OCI-LY7 (cell line): ENCODE measurements around the gene SULT1C2. TPM values are rescaled to one million over a fixed set of nuclear protein-coding genes. Genes with fewer than 3 reads are reported as not detected.

Source experiments
- BruUV-seq: library from RNA; stranded (reverse); fragments of 400-500 nt; replicated peaks from 2 replicates; lab custom pipeline; 2021; lab: Mats Ljungman, UMichigan
- CTCF ChIA-PET: fragments of 300-600 bp; sonication (Branson Sonifier 250); formaldehyde crosslinking; loops from one replicate; lab custom pipeline; 2022; ENCODE audit warnings: antibody characterized with exemption; ENCODE audit not compliant: unreplicated experiment; lab: Charles Lee
- POLR2A ChIA-PET: fragments of 300-600 bp; sonication (Branson Sonifier 250); formaldehyde crosslinking; loops from one replicate; lab custom pipeline; 2022; ENCODE audit warnings: antibody characterized with exemption; lab: Charles Lee
- DNase-seq: peaks from one replicate; pipeline ENCODE4 v3.0.0-alpha.2; 2015; ENCODE audit warnings: low spot score
- H2AFZ ChIP-seq: fragments of 200-600 bp; sonication (generic), shearing (Covaris generic); 2 replicates; pipeline ENCODE4 v1.6.1; 2014; ENCODE audit warnings: mild to moderate bottlenecking, antibody characterized with exemption, low read length, moderate library complexity
- H3K27ac ChIP-seq: fragments of 200-600 bp; sonication (generic); 2 replicates; pipeline ENCODE4 v1.5.1; 2014; ENCODE audit warnings: mixed run types, low read depth, mild to moderate bottlenecking, moderate library complexity, low read length, inconsistent platforms; ENCODE audit not compliant: poor library complexity, severe bottlenecking
- H3K36me3 ChIP-seq: fragments of 200-600 bp; sonication (generic); 2 replicates; pipeline ENCODE4 v1.6.1; 2014; ENCODE audit warnings: mild to moderate bottlenecking, antibody characterized with exemption, low read length, moderate library complexity, mixed read lengths; ENCODE audit not compliant: insufficient read depth
- H3K4me1 ChIP-seq: fragments of 200-600 bp; sonication (generic); 2 replicates; pipeline ENCODE4 v1.5.1; 2014; ENCODE audit warnings: mild to moderate bottlenecking, low read length; ENCODE audit not compliant: insufficient read depth, poor library complexity, severe bottlenecking
- H3K4me2 ChIP-seq: fragments of 200-600 bp; sonication (generic); 2 replicates; pipeline ENCODE4 v1.6.1; 2014; ENCODE audit warnings: mild to moderate bottlenecking, low read length
- H3K4me3 ChIP-seq: fragments of 200-600 bp; sonication (generic); 2 replicates; pipeline ENCODE4 v1.5.1; 2014; ENCODE audit warnings: mild to moderate bottlenecking, low read depth, low read length; ENCODE audit not compliant: poor library complexity, severe bottlenecking
- H3K79me2 ChIP-seq: fragments of 200-600 bp; sonication (generic); 2 replicates; pipeline ENCODE4 v1.6.1; 2016; ENCODE audit warnings: low read depth, mild to moderate bottlenecking, low read length, moderate library complexity, mixed read lengths; ENCODE audit not compliant: insufficient read depth
- H3K9me2 ChIP-seq: fragments of 200-600 bp; sonication (generic); 2 replicates; pipeline ENCODE4 v1.6.1; 2016; ENCODE audit warnings: mild to moderate bottlenecking, low read length, mixed read lengths; ENCODE audit not compliant: insufficient read depth
- H3K9me3 ChIP-seq: fragments of 200-600 bp; sonication (generic); 2 replicates; pipeline ENCODE4 v1.6.1; 2014; ENCODE audit warnings: mild to moderate bottlenecking, mixed run types, low read length, mixed read lengths
- H4K20me1 ChIP-seq: fragments of 200-600 bp; sonication (generic); 2 replicates; pipeline ENCODE4 v1.6.1; 2014; ENCODE audit warnings: mild to moderate bottlenecking, antibody characterized with exemption, low read length, moderate library complexity, mixed read lengths; ENCODE audit not compliant: insufficient read depth
- CTCF ChIP-seq: fragments of 200-600 bp; sonication (generic); conservative IDR thresholded peaks from 2 replicates; pipeline ENCODE4 v1.5.1; 2014; ENCODE audit warnings: mild to moderate bottlenecking, antibody characterized with exemption, low read length, moderate library complexity, mixed read lengths
- EZH2phosphoT487 ChIP-seq: fragments of 200-600 bp; sonication (generic); IDR thresholded peaks from 2 replicates; pipeline ENCODE4 v1.6.1; 2018; ENCODE audit warnings: low read depth, borderline replicate concordance, mild to moderate bottlenecking, mixed run types, antibody characterized with exemption, low read length, moderate library complexity, mixed read lengths
- intact Hi-C: fragments of 100-400 bp; cut with micrococcal nuclease; formaldehyde crosslinking; loops from one replicate; pipeline ENCODE4 v1.10.0; 2022; ENCODE audit not compliant: unreplicated experiment
- total RNA-seq, 2 experiments: library from RNA; depleted of rRNA in 1 of 2; stranded (reverse); fragments of >200 nt in 1 of 2; shearing (Covaris generic) in 1 of 2; gene quantifications; 2 replicates each; pipeline ENCODE4 v1.2.3, GENCODE V29; 2014 to 2022

SULT1C2 gene
- total RNA-seq, 2 experiments from 2014 or later: not detected

GRCh38 chr2:108293850-108294249 is 5.2 kb downstream of the SULT1C2 start:
- POLR2A ChIA-PET: no interaction called here
- CTCF ChIA-PET: no interaction called here
- no peaks in the 10 kb centered on the region for H4K20me1 ChIP-seq
- no peaks in the 10 kb centered on the region for H3K9me2 ChIP-seq
- no peak overlapping the region for H3K27ac ChIP-seq
- H3K4me1 ChIP-seq: no peaks in the 10 kb centered on the region
- H3K4me3 ChIP-seq: no peak overlapping the region
- no peak for TF ChIP-seq CTCF
- TF ChIP-seq EZH2phosphoT487: no peak
- no peaks in the 10 kb centered on the region for H3K36me3 ChIP-seq
- no peak overlapping the region for H3K4me2 ChIP-seq
- H3K79me2 ChIP-seq: no peaks in the 10 kb centered on the region
- BruUV-seq: no TSS peak
- intact Hi-C loops: no loop called here
- no peak overlapping the region for H2AFZ ChIP-seq
- DNase-seq: no peak
- H3K9me3 ChIP-seq: no peaks in the 10 kb centered on the region

- Histone ChIP-seq H4K20me1 (no peaks in the 10 kb centered on the region), H3K27ac (no peak overlapping the region), H3K9me3 (no peaks in the 10 kb centered on the region), H3K4me1 (no peaks in the 10 kb centered on the region), H3K9me2 (no peaks in the 10 kb centered on the region), H3K79me2 (no peaks in the 10 kb centered on the region), H3K4me2 (no peak overlapping the region), H2AFZ (no peak overlapping the region), H3K4me3 (no peak overlapping the region), H3K36me3 (no peaks in the 10 kb centered on the region)
- ChIA-PET POLR2A (interaction anchor here (1.3 kb wide), 1 partner anchor 9 kb away, joined by 4 read pairs; the partner anchor contains the start of gene SULT1C2), CTCF (no interaction called here)
- intact Hi-C loops: no loop called here
- no TSS peak for BruUV-seq
- TF ChIP-seq CTCF (no peak), EZH2phosphoT487 (no peak)
- no peak for DNase-seq
Observed at GRCh38 chr2:108297436-108298141, 8.9 kb downstream of the SULT1C2 start.

GRCh38 chr2:108301558-108301957 is 12.9 kb downstream of the SULT1C2 start:
- no peaks in the 10 kb centered on the region for H3K79me2 ChIP-seq
- BruUV-seq: no TSS peak
- H4K20me1 ChIP-seq: no peaks in the 10 kb centered on the region
- H3K4me2 ChIP-seq: no peak overlapping the region
- ChIA-PET CTCF (no interaction called here), POLR2A (no interaction called here)
- no peak for DNase-seq
- no peak overlapping the region for H3K27ac ChIP-seq
- H3K9me2 ChIP-seq: no peaks in the 10 kb centered on the region
- H3K9me3 ChIP-seq: no peaks in the 10 kb centered on the region
- no peaks in the 10 kb centered on the region for H3K36me3 ChIP-seq
- no peaks in the 10 kb centered on the region for H3K4me1 ChIP-seq
- intact Hi-C loops: no loop called here
- no peak overlapping the region for H3K4me3 ChIP-seq
- TF ChIP-seq CTCF: no peak
- no peak for TF ChIP-seq EZH2phosphoT487
- no peak overlapping the region for H2AFZ ChIP-seq
